ENCODE measurements around the gene EIF5A2.

GRCh38 chr3:170918715-170919114, 10.3 kb upstream of the EIF5A2 start:
- TF ChIP-seq EZH2 (IDR thresholded peaks at IDR 0.05; ENCODE audit: insufficient read depth, poor library complexity, severe bottlenecking) = no peak
- no peak for TF ChIP-seq EZH2phosphoT487 (IDR thresholded peaks at IDR 0.05; ENCODE audit: insufficient read depth, low read depth)
